HepG2 (cell line): Measurements from ENCODE around the gene PLEKHG2. TPM values are rescaled to one million over a fixed set of nuclear protein-coding genes. Genes with fewer than 3 reads are reported as not detected.

Experiments
- ATAC-seq: fragments of 200-7000 bp; cut with Tn5 transposase; 3 replicates; pipeline ENCODE4 v1.9.1; 2020; ENCODE audit warnings: mild to moderate bottlenecking, moderate library complexity
- BruUV-seq: library from RNA; stranded (reverse); fragments of 400-500 nt; replicated peaks from 2 replicates; lab custom pipeline; 2021; lab: Mats Ljungman, UMichigan
- CTCF ChIA-PET: fragments of 300-600 bp; formaldehyde crosslinking; extraction: SDS; loops from one replicate; lab custom pipeline; 2021; ENCODE audit warnings: low total read pairs, inconsistent platforms, low intra/inter-chr PET ratio; lab: Yijun Ruan, JAX
- POLR2A ChIA-PET: fragments of 350-600 bp; sonication (Branson Sonifier 250); formaldehyde crosslinking; loops from one replicate; lab custom pipeline; 2020; ENCODE audit warnings: antibody characterized with exemption, inconsistent platforms; lab: Yijun Ruan, JAX
- DNase-seq: peaks from one replicate; pipeline ENCODE4 v3.0.0-alpha.2; 2015; ENCODE audit warnings: low spot score
- FAIRE-seq: peaks from 3 replicates; lab custom pipeline; 2011; peaks lifted over from hg19 to GRCh38; lab: Jason Lieb, UNC
- H2AFZ ChIP-seq: one replicate; pipeline ENCODE4 v1.6.1; 2011; ENCODE audit warnings: low read length, inconsistent platforms
- H3K27ac ChIP-seq: fragments of 300-600 bp; 3 replicates; pipeline ENCODE4 v1.8.0; 2011; ENCODE audit warnings: mixed run types, mild to moderate bottlenecking, mixed read lengths, low read length, inconsistent platforms; ENCODE audit not compliant: insufficient read depth; ENCODE audit errors: extremely low read length
- H3K27me3 ChIP-seq, 2 experiments: fragments of 200-600 bp in 1 of 2; 2 replicates in 1 of 2; 3 replicates in 1 of 2; pipeline versions ENCODE4 v1.6.0 to v1.8.0; 2011; ENCODE audit warnings: low read length in 2 of 2, mild to moderate bottlenecking in 2 of 2, moderate library complexity in 2 of 2, inconsistent platforms in 1 of 2; ENCODE audit not compliant: insufficient read depth in 2 of 2, control insufficient read depth in 1 of 2
- H3K36me3 ChIP-seq, 2 experiments: fragments of 200-600 bp in 1 of 2; replicated peaks in 1 of 2; 2 replicates in 1 of 2; 3 replicates in 1 of 2; pipeline versions ENCODE4 v1.5.1 to v1.8.0; 2011; ENCODE audit warnings: low read length in 2 of 2, inconsistent platforms in 1 of 2; ENCODE audit not compliant: insufficient read depth in 2 of 2, control insufficient read depth in 1 of 2
- H3K4me1 ChIP-seq: 2 replicates; pipeline ENCODE4 v1.5.1; 2012; ENCODE audit warnings: low read length, inconsistent platforms; ENCODE audit not compliant: insufficient read depth
- H3K4me2 ChIP-seq: 2 replicates; pipeline ENCODE4 v1.6.0; 2011; ENCODE audit warnings: low read depth, low read length, inconsistent platforms
- H3K4me3 ChIP-seq, 3 experiments: fragments of 200-600 bp in 1 of 3; sonication (generic), shearing (Covaris generic) in 1 of 3; replicated peaks in 1 of 3; 2 replicates each; pipeline ENCODE4 v1.5.1; 2011 to 2016; ENCODE audit warnings: low read length in 3 of 3, inconsistent platforms in 2 of 3, low read depth in 2 of 3, mild to moderate bottlenecking in 2 of 3, control low read depth in 1 of 3, mixed read lengths in 1 of 3; ENCODE audit not compliant: insufficient read depth in 1 of 3
- H3K79me2 ChIP-seq: one replicate; pipeline ENCODE4 v1.6.1; 2011; ENCODE audit warnings: low read length, inconsistent platforms; ENCODE audit not compliant: insufficient read depth
- H3K9ac ChIP-seq: 2 replicates; pipeline ENCODE4 v1.6.0; 2011; ENCODE audit warnings: mild to moderate bottlenecking, low read depth, low read length, inconsistent platforms; ENCODE audit not compliant: insufficient read depth
- H3K9me3 ChIP-seq: 2 replicates; pipeline ENCODE4 v1.5.1; 2012; ENCODE audit warnings: mild to moderate bottlenecking, low read length
- H4K20me1 ChIP-seq: 2 replicates; pipeline ENCODE4 v1.6.0; 2011; ENCODE audit warnings: inconsistent platforms, mild to moderate bottlenecking, low read length, moderate library complexity; ENCODE audit not compliant: insufficient read depth
- CHD2 ChIP-seq: IDR thresholded peaks from 2 replicates; pipeline ENCODE4 v1.6.1; 2011; ENCODE audit warnings: low read depth, low read length, improper control_type of control experiment
- JDP2 ChIP-seq: sonication (generic); formaldehyde crosslinking; IDR thresholded peaks from 2 replicates; pipeline ENCODE4 v1.8.1; 2022; ENCODE audit warnings: missing genetic modification reagents, borderline replicate concordance
- KIAA2018 ChIP-seq: sonication (generic); formaldehyde crosslinking; IDR thresholded peaks from 2 replicates; pipeline ENCODE4 v1.5.0; 2020; ENCODE audit warnings: mild to moderate bottlenecking, missing genetic modification reagents, borderline replicate concordance
- KLF15 ChIP-seq: sonication (generic); formaldehyde crosslinking; IDR thresholded peaks from 2 replicates; pipeline ENCODE4 v1.8.1; 2023; ENCODE audit warnings: borderline replicate concordance, mild to moderate bottlenecking, inconsistent platforms, missing genetic modification reagents, mixed read lengths
- MXD1 ChIP-seq: sonication (generic); formaldehyde crosslinking; IDR thresholded peaks from 2 replicates; pipeline ENCODE4 v1.4.0; 2020; ENCODE audit warnings: mild to moderate bottlenecking, missing genetic modification reagents
- POGZ ChIP-seq: sonication (generic); formaldehyde crosslinking; IDR thresholded peaks from 2 replicates; pipeline ENCODE4 v1.4.0; 2020; ENCODE audit warnings: mild to moderate bottlenecking, missing genetic modification reagents
- TEF ChIP-seq: sonication (generic); formaldehyde crosslinking; IDR thresholded peaks from 2 replicates; pipeline ENCODE4 v1.5.0; 2020; ENCODE audit warnings: missing genetic modification reagents
- ZNF557 ChIP-seq: sonication (generic); formaldehyde crosslinking; IDR thresholded peaks from 2 replicates; pipeline ENCODE4 v1.4.0; 2020; ENCODE audit warnings: missing genetic modification reagents
- WGBS: methylation state at CpG from one replicate; pipeline ENCODE4 v1.1.6; 2017; ENCODE audit warnings: low lambda C conversion rate; 5-methylcytosine and 5-hydroxymethylcytosine counted together
- in situ Hi-C: cut with HindIII; loops from 2 replicates; pipeline ENCODE4 v1.10.0; 2017; ENCODE audit warnings: low pct_unique_long_range_greater_than_20kb; ENCODE audit not compliant: extremely low pct_ligation_motif_present
- intact Hi-C: fragments of 100-400 bp; cut with micrococcal nuclease; formaldehyde crosslinking; loops from one replicate; pipeline ENCODE4 v1.10.0; 2022; ENCODE audit not compliant: unreplicated experiment
- polyA plus RNA-seq, 8 experiments: library from polyadenylated mRNA; depleted of rRNA in 3 of 8; stranded (reverse) in 7 of 8; unstranded in 1 of 8; fragments of >200 nt; fragmentation: Illumina TruSeq in 4 of 8; extraction: Trizol in 4 of 8; gene quantifications; 2 replicates each; pipeline versions ENCODE4 v1.2.1 to v1.2.3, GENCODE V29; 2011 to 2016; ENCODE audit warnings: low read depth in 4 of 8, missing spikeins in 1 of 8, mixed read lengths in 1 of 8; ENCODE audit not compliant: insufficient read depth in 1 of 8
- total RNA-seq, 5 experiments: library from RNA; depleted of rRNA; stranded (reverse); fragments of >200 nt; fragmentation: Illumina TruSeq; extraction: Trizol; gene quantifications; 2 replicates each; pipeline ENCODE4 v1.2.3, GENCODE V29; 2016; ENCODE audit warnings: low read depth in 1 of 5

PLEKHG2 gene
- total and polyA plus RNA-seq, 2 of the 13 experiments (the other 11 are each of a cell fraction or from before 2014, with no cell fraction given): 3.6 to 6.8 TPM

DNA sequence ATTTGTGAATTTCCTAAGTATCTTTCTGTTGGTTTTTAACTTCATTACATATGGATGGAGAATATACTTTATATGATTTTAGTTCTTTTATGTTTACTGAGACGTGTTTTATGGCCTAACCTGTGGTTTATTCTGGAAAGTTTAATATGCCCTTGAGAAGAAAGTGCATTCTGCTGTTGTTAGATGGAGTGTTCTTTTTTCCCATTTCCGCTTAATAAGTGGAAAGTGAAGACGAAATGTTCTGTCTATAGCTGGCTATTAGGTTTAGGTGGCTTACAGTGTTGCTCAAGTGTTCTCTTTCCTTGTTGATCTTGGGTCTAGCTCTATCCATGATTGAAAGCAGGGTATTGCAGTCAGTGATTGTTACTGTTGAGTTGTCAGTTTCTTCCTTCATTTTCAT lies 50.9 kb downstream of the PLEKHG2 start:
- CTCF ChIA-PET: no interaction called here
- ATAC-seq: no peak

More for the DNA sequence above, 50.9 kb downstream of the PLEKHG2 start:
- DNase-seq: no peak
- no peaks in the 10 kb centered on the region for H3K4me1 ChIP-seq
- intact Hi-C loops (no loop called here), in situ Hi-C loops (no loop called here)
- H3K36me3 ChIP-seq: peaks cover 41 to 75% of the 10 kb centered on the region in 2 experiments
- POLR2A ChIA-PET: interaction anchor here (1.0 kb wide), 1 partner anchor 17 kb away, joined by 3 read pairs; the partner anchor contains the start of gene TIMM50
- H3K27ac ChIP-seq: no peak overlapping the region
- H3K4me3 ChIP-seq: no peak overlapping the region
- H3K79me2 ChIP-seq: no peaks in the 10 kb centered on the region
- H3K4me2 ChIP-seq: no peak overlapping the region
- no peaks in the 10 kb centered on the region for H3K27me3 ChIP-seq
- no TSS peak for BruUV-seq
- no peak overlapping the region for H2AFZ ChIP-seq
- H3K9ac ChIP-seq: no peak overlapping the region
- H4K20me1 ChIP-seq: no peaks in the 10 kb centered on the region
- no peaks in the 10 kb centered on the region for H3K9me3 ChIP-seq
- 84% methylated on average over 3 of the region's 3 CpGs for WGBS
- FAIRE-seq: no peak
- TF ChIP-seq KLF15 (no peak), ZNF557 (CRISPR knock-in tag) (no peak), TEF (CRISPR knock-in tag) (no peak), MXD1 (CRISPR knock-in tag) (no peak), POGZ (CRISPR knock-in tag) (no peak), CHD2 (no peak), KIAA2018 (no peak), JDP2 (CRISPR knock-in tag) (no peak)
- TF ChIP-seq, all 625 proteins: peak for 0
